NT2/D1 (cell line): ENCODE results near the gene VPREB3.

Experiments used
- DNase-seq: peaks from one replicate; pipeline ENCODE4 v3.0.0-alpha.2; 2011; ENCODE audit warnings: low read depth, low spot score
- H3K27me3 ChIP-seq: 2 replicates; pipeline ENCODE4 v1.6.0; 2011; ENCODE audit warnings: mild to moderate bottlenecking; ENCODE audit not compliant: insufficient read length, insufficient read depth
- H3K36me3 ChIP-seq: 2 replicates; pipeline ENCODE4 v1.6.1; 2011; ENCODE audit warnings: mild to moderate bottlenecking, low read length, mixed read lengths; ENCODE audit not compliant: insufficient read depth, insufficient read length
- H3K4me1 ChIP-seq: 2 replicates; pipeline ENCODE4 v1.5.1; 2011; ENCODE audit not compliant: insufficient read depth, insufficient read length
- H3K4me3 ChIP-seq: 2 replicates; pipeline ENCODE4 v1.5.1; 2011; ENCODE audit warnings: low read depth; ENCODE audit not compliant: insufficient read length
- H3K9ac ChIP-seq: 2 replicates; pipeline ENCODE4 v1.6.0; 2011; ENCODE audit warnings: low read depth; ENCODE audit not compliant: insufficient read length
- H3K9me3 ChIP-seq: 2 replicates; pipeline ENCODE4 v1.5.1; 2011; ENCODE audit warnings: mild to moderate bottlenecking, low read length; ENCODE audit not compliant: insufficient read depth
- SUZ12 ChIP-seq: IDR thresholded peaks from 2 replicates; pipeline ENCODE4 v1.6.1; 2011; ENCODE audit not compliant: insufficient read length, insufficient read depth; ENCODE audit errors: extremely low read depth
- YY1 ChIP-seq: IDR thresholded peaks from 2 replicates; pipeline ENCODE4 v1.6.1; 2011; ENCODE audit not compliant: insufficient read length, insufficient read depth
- ZNF274 ChIP-seq: IDR thresholded peaks from 2 replicates; pipeline ENCODE4 v1.6.1; 2011; ENCODE audit warnings: mild to moderate bottlenecking, low read depth, low read length

The VPREB3 gene

DNA sequence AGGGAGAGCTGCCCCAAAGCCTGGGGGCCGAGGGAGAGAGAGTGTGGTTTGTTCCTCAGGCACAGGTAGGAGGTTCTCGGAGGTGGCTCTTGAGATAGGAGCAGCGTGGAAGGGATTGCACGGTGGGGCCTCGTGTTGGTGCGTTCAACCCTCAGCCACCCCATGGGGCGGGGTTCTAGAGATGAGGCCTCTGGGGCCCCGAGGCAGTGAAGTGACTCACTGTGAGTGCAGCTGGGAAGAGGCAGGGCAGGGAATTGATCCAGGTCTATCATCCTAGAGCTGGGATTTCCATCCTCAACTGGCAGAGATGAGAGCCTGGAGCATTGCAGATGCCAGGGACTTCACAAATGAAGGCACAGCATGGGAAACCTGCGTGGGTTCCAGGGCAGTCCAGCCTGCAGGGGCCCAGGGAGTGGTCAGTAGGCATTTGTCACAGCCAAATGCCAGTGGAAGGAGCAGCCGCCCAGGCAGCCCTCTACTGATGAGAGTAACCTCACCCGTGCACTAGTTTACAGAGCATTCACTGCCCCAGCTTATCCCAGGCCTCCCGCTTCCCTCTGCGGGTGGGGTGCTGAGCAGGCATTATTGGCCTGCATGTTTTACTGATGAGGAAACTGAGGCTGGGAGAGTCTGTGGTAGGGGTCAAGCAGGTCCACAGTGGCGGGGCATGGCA, 27.4 kb upstream of the VPREB3 start:
- Histone ChIP-seq H3K4me3 (no peak overlapping the region), H3K27me3 (no peaks in the 10 kb centered on the region), H3K4me1 (peaks cover 10% of the 10 kb centered on the region), H3K36me3 (no peaks in the 10 kb centered on the region), H3K9me3 (no peaks in the 10 kb centered on the region), H3K9ac (peak overlapping the region; percentile 33)
- no peak for DNase-seq
- TF ChIP-seq ZNF274, result no peak
- no peak for TF ChIP-seq SUZ12
- no peak for TF ChIP-seq YY1

- Histone ChIP-seq H3K4me1 (peaks cover 10% of the 10 kb centered on the region), H3K36me3 (no peaks in the 10 kb centered on the region), H3K9me3 (no peaks in the 10 kb centered on the region), H3K9ac (peak overlapping the region; percentile 33), H3K27me3 (no peaks in the 10 kb centered on the region), H3K4me3 (no peak overlapping the region)
- no peak for DNase-seq
- TF ChIP-seq SUZ12, result no peak
- TF ChIP-seq ZNF274, result no peak
- no peak for TF ChIP-seq YY1
Observed at GRCh38 chr22:23781065-23781464, 26.8 kb upstream of the VPREB3 start.

- TF ChIP-seq SUZ12 (no peak), ZNF274 (no peak), YY1 (no peak)
- no peak for DNase-seq
- H3K9ac ChIP-seq, result no peak overlapping the region
- no peaks in the 10 kb centered on the region for H3K36me3 ChIP-seq
- H3K27me3 ChIP-seq, result peaks cover 2% of the 10 kb centered on the region
- no peak overlapping the region for H3K4me3 ChIP-seq
- H3K9me3 ChIP-seq, result no peaks in the 10 kb centered on the region
- H3K4me1 ChIP-seq, result peaks cover 10% of the 10 kb centered on the region
Observed at GRCh38 chr22:23780146-23780748, 26.0 kb upstream of the VPREB3 start.

DNA sequence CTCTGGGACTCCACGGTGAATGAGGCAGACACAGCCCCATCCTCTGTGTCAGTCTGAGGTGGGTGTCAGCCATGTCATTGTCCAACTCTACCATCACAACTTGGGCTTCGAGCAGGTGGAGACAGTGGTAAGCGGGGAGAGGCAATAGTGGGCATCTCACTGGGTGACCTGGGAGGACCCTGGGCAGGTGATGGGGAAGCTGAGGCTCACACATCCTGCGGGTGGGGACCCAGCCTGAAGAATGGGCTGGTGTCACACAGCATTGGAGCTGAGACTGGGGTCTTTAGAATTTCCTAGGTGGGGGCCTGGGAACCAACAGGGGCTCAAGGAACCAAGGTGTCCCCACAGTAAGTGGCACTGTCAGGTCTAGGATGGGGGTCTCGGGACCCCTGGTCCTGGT, 25.5 kb upstream of the VPREB3 start:
- no peak for TF ChIP-seq ZNF274
- TF ChIP-seq YY1, result no peak
- no peak for TF ChIP-seq SUZ12
- H3K4me3 ChIP-seq, result no peak overlapping the region
- DNase-seq, result no peak
- no peaks in the 10 kb centered on the region for H3K36me3 ChIP-seq
- H3K4me1 ChIP-seq, result peaks cover 10% of the 10 kb centered on the region
- H3K27me3 ChIP-seq, result peaks cover 4% of the 10 kb centered on the region
- H3K9me3 ChIP-seq, result no peaks in the 10 kb centered on the region
- H3K9ac ChIP-seq, result no peak overlapping the region

DNA sequence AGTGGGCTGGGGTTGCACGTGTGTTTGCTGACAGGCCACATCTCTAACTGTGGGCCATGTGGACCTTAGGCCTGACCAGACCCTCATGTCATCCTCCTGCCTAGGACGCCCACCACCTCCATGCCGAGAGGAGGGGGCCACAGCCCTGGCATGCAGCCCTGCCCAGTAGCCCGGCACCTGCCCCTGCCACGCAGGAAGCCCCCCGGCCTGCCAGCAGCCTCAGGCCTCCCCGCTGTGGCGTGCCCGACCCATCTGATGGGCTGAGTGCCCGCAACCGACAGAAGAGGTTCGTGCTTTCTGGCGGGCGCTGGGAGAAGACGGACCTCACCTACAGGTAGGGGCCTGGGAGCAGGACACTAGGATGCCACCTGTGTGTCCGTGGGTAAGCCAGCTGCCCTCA, 24.9 kb upstream of the VPREB3 start:
- peaks cover 12% of the 10 kb centered on the region for H3K4me1 ChIP-seq
- H3K36me3 ChIP-seq, result no peaks in the 10 kb centered on the region
- H3K4me3 ChIP-seq, result no peak overlapping the region
- no peak for DNase-seq
- no peak for TF ChIP-seq YY1
- H3K9ac ChIP-seq, result no peak overlapping the region
- peaks cover 10% of the 10 kb centered on the region for H3K27me3 ChIP-seq
- no peaks in the 10 kb centered on the region for H3K9me3 ChIP-seq

GRCh38 chr22:23778577-23778900, 24.3 kb upstream of the VPREB3 start:
- DNase-seq, result no peak
- Histone ChIP-seq H3K4me3 (no peak overlapping the region), H3K27me3 (peaks cover 15% of the 10 kb centered on the region), H3K9me3 (no peaks in the 10 kb centered on the region), H3K9ac (no peak overlapping the region), H3K4me1 (peaks cover 15% of the 10 kb centered on the region), H3K36me3 (no peaks in the 10 kb centered on the region)
- TF ChIP-seq YY1 (no peak), SUZ12 (no peak), ZNF274 (no peak)

DNA sequence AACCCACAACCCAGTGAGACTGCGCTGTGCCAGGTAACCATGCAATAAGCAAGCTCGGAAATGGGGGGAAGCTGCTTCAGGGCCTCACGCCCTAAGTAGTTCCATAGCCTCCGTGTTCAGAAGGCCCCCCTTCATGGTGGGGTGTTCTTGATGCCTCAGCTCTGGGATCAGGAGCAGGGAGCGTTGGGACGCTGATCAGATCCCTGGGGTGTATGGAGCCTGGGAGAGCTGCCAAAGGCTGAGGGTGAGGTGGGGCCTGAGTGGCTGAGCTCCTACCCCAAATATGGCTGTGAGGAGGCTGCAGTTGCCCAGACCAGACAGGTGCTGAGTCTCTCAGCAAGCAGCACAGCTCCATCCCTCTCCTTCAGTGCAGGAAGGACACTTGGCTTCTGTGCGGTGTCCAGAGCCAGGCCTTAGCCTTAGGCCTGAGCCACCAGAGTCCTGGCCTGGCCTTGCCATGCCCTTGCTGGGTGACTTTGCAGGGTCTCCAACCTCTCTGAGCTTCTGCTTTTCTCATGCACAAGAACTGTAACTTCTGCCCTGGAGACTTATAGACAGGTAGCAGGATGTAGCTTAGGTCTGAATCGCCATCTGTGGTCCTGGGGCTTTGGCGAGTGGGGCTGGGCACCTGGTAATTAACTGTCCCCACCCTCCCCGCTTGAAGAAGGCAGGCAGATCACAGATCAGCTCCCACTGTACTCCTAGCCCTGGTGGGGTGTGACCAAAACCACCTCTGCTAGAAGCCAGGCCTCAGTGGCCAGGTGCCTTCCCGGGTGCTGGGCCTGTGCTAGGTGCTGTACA, 23.8 kb upstream of the VPREB3 start:
- Histone ChIP-seq H3K4me1 (peaks cover 20% of the 10 kb centered on the region), H3K36me3 (no peaks in the 10 kb centered on the region), H3K27me3 (peaks cover 21% of the 10 kb centered on the region), H3K9me3 (no peaks in the 10 kb centered on the region), H3K9ac (no peak overlapping the region), H3K4me3 (no peak overlapping the region)
- no peak for DNase-seq
- no peak for TF ChIP-seq YY1
- TF ChIP-seq SUZ12, result no peak
- no peak for TF ChIP-seq ZNF274
